GM19372 (cell line): ENCODE measurements around the gene SLC19A1.
"Not testable (repeated sequence)": the region's sequence is repeated elsewhere in the genome, so short reads cannot be mapped to it uniquely, and the experiment has no call there.

Experiments used
- ATAC-seq: cut with Tn5 transposase; IDR thresholded peaks from one replicate; pipeline ENCODE4 v1.9.1; 2021; ENCODE audit warnings: mild to moderate bottlenecking, low read depth, moderate library complexity; ENCODE audit not compliant: unreplicated experiment

The SLC19A1 gene

DNA sequence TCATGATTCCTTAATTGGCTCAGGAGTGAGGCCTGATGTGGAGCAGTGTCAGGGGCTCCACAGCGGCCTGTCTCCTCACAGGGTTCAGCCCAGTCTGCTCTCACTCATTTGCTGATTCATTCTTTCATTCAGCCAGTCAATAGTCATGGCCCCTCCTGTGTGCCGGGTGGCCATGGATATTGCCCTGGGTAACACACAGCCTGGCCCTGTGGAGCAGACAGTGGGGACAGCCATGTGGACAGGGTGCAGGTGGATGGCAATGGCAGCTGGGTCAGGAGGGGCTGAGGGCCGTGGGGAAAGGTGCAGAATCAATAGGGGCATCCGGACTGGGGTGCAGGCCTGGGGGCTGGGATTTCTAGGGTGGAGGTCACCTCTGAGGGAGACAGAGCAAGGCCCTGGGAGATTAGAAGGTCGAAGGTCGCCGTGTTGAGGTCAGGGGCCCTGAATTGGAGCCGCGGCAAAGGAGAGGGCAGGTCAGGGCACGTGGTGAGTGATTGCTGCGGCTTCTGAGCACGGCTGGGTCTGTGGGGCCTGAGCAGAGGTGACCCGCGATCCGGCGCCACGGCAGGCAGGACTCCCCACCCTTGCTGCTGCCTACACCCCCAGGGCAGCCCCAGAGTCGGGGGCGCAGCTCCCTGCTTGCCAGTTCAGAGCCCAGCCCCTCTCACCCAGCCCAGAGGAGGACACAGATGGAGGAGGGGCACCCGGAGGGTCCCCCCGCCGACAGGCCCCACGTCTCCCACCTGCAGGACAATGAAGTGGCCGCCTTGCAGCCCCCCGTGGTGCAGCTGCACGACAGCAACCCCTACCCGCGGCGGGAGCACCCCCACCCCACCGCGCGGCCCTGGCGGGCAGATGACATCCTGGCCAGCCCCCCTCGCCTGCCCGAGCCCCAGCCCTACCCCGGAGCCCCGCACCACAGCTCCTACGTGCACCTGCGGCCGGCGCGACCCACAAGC is 33.4 kb downstream of the SLC19A1 start:
- no peak for ATAC-seq

- no peak for ATAC-seq
These were observed 34.2 kb downstream of the SLC19A1 start for GRCh38 chr21:45507888-45508508.

DNA sequence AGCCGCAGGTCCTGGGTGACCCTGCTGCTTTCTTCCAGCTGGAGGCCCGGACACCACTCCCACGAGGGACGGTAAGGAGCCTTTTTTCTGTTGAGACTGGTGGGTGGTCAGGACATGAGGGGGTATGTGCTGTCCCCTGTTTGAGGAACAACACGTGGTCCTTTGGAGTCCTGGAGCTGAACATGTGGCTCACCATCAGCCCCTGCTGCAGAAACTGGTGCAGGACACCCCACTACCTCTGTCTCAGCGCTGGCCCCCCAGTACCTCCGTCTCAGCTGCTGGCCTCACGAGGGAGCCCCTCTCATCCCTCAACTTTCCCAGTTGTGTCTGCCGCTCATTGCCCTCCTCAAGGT is 34.7 kb downstream of the SLC19A1 start:
- ATAC-seq = no peak

DNA sequence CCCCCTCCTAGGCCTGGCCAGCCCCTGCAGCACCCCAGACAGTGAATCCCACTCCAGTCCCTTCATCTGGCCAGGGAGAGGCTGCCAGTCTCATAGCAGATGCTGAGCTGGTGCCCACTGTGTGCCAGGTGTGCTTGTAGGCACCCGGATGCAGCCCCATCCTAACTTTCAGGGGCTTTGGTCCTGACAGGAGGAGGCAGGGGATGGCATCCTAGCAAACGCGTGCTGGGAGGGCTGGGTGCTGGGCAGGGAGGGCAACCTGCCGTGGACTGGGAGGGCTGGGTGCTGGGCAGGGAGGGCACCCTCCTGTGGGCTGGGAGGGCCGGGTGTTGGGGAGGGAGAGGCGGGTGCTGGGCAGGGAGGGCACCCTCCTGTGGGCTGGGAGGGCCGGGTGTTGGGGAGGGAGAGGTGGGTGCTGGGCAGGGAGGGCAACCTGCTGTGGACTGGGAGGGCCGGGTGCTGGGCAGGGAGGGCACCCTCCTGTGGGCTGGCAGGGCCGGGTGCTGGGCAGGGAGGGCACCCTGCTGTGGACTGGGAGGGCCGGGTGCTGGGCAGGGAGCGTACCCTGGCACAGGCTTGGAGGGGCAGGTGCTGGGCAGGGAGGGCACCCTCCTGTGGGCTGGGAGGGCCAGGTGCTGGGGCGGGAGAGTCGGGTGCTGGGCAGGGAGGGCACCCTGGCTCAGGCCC is 35.3 kb downstream of the SLC19A1 start:
- no peak for ATAC-seq

- ATAC-seq = no peak
These were observed 35.9 kb downstream of the SLC19A1 start for GRCh38 chr21:45506241-45506817.

DNA sequence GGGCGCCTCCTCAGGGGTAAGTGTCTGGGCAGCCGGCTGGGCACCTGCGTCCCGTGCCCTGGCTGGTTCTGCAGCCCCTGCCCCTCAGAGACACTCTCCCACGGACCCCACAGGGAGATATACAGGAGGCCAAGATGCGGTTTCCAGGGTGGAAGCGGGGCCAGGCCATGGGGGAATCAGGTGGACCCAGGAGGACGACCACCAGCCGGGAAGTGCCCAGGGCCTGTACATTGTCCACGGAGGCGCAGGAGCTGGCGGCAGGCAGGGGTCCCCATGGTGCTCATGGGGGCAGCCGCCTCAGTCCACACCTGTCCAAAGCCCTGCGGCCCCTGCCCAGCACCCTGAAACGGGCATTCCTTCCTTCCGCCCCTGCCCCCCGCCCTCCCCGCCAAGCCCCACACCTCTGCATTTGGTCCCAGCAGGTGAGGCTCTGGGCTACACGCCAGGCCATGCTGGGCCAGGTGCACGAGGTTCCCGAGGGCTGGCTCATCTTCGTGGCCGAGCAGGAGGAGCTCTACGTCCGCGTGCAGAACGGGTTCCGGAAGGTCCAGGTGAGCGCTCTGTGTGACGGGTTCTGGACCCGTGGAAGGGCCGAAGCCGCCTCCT is 36.7 kb downstream of the SLC19A1 start:
- ATAC-seq = no peak

- ATAC-seq = no peak
These were observed 37.5 kb downstream of the SLC19A1 start for GRCh38 chr21:45504516-45505415.

GRCh38 chr21:45504021-45504515 is 38.2 kb downstream of the SLC19A1 start:
- ATAC-seq = no peak

DNA sequence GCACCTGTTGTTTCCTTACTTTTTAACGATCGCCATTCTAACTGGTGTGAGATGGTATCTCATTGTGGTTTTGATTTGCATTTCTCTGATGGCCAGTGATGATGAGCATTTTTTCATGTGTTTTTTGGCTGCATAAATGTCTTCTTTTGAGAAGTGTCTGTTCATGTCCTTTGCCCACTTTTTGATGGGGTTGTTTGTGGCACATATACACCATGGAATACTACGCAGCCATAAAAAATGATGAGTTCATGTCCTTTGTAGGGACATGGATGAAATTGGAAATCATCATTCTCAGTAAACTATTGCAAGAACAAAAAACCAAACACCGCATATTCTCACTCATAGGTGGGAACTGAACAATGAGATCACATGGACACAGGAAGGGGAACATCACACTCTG is 39.0 kb downstream of the SLC19A1 start:
- ATAC-seq = not testable (repeated sequence)

GRCh38 chr21:45502600-45502999 is 39.6 kb downstream of the SLC19A1 start:
- no peak for ATAC-seq

- ATAC-seq = no peak
These were observed 40.3 kb downstream of the SLC19A1 start for GRCh38 chr21:45502006-45502345.

DNA sequence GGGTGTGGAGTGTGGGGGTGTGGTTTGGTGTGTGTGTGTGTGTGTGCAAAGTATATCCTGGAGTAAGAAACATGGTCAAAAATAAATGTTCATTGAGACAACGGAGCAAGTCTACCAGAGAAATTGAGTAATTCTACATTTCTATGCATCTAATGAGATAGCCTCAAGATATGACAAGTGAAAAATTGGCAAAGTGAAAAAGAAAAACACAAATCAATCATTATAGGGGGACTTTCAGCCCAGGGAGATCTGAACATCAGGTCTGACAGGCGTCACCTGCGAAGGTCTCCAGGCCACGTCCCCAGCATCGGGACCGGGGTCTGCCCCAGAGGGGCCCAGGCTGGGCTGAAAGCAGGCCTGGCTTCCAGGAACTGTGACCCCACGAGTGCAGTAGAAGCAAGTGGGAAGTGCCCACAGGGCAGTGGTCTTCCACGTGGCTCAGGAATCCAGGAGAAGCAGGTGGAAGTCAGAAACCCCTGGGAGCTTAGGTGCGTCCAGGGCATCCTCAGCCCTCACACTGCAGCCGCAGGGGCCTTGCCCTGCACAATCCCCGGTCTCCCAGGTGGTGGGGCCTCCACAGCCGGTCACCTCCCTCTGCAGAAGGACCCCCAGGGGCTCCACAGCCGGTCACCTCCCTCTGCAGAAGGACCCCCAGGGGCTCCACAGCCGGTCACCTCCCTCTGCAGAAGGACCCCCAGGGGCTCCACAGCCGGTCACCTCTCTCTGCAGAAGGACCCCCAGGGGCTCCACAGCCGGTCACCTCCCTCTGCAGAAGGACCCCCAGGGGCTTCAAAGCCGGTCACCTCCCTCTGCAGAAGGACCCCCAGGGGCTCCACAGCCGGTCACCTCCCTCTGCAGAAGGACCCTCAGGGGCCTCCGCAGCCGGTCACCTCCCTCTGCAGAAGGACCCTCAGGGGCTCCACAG is 40.9 kb downstream of the SLC19A1 start:
- ATAC-seq = not testable (repeated sequence)

- ATAC-seq = no peak
These were observed 42.2 kb downstream of the SLC19A1 start for GRCh38 chr21:45499970-45500577.

GRCh38 chr21:45499201-45499750 is 43.0 kb downstream of the SLC19A1 start:
- no peak for ATAC-seq

- no peak for ATAC-seq
These were observed 43.6 kb downstream of the SLC19A1 start for GRCh38 chr21:45498646-45499000.

DNA sequence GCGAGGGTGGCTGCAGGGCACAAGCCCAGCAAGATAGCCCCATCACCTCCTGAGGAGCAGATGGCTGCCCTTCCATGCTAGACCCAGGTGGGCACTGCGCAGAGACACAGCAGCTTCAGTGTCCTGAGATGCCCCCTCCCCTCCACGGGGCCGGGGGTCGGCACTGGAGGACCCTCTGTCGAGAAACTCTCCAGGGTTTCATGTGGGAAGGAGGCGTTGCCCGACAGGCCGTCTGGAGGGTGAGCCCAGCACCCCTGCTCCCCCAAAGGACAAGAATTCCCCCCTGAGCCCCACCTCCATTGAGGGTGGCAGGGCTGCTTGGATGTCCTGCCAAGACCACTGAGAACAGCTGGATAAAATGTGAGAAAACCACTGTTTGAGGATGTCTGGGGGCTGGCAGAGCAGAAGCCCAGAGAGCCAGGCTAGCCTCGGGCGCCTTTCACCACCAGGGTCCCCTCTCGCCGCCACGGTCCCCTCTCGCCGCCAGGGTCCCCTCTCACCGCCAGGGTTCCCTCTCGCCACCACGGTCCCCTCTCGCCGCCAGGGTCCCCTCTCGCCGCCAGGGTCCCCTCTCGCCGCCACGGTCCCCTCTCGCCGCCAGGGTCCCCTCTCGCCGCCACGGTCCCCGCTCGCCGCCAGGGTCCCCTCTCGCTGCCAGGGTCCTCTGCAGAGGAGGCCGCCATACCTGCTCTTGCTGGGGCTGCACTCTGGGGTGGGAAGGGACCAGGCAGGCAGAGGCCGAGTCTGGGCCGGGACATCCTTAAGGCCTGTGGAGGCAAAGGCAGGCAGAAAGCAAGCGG is 44.2 kb downstream of the SLC19A1 start:
- ATAC-seq = no peak
